ENCODE results near the gene TSHZ2. TPM values are rescaled to one million over a fixed set of nuclear protein-coding genes. Genes with fewer than 3 reads are reported as not detected.

The TSHZ2 gene
- total RNA-seq, 3 donors from 2014 or later (not counting 1 experiment from before 2014, with no cell fraction given): 1.8 to 1.9 TPM; not detected in 1

DNA sequence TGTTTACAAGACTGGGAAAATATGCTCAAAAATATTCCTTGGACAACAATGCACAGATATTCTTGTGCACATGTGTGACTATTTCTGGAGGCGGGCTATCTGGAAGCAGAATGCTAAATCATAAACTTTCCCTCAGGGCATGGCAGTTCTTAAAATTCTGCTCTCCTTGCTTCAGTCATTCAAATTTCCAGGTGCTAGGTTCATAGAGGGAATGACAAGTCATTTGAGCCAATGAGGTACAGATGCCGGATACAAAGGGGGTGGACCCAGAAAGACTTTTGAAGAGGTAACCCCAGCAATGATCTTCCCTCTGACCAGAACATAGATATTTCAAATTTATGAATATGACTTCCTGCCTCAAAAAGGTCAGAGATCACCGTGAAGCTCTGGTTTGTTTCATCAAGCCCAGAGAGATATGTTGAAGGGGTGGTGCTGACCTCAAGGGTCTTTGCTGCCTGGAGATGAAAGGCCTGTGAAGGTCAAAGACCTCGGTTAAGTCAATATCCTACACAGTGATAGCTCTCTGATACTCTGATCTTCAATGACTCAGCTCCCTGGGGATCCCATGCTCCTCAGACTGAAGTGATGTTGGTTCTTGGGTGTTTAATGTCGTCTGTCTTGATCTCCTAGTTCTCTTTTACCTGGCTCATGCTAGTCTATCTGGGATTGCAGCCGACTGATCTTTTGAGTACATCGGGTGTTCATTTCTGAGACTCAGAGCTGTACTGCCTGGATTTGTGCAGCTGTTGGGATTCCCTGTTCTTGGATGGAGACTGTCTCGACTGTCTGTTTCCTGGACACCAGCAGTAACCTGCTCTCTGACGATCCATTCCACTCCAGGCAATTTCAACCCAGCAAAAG is 47.5 kb upstream of the TSHZ2 start:
- Mint-ChIP-seq H3K27me3 (ENCODE audit: low read depth in 2 of 2) (peaks cover 8 to 9% of the 10 kb centered on the region in 2 donors), H3K4me1 (no peaks in the 10 kb centered on the region), H3K27ac (no peak overlapping the region), H3K4me3 (no peak overlapping the region), H3K36me3 (no peaks in the 10 kb centered on the region), H3K9me3 (peaks cover 0 to 2% of the 10 kb centered on the region in 2 donors)
- no peaks in the 10 kb centered on the region for H3K9me3 ChIP-seq (ENCODE audit: control insufficient read depth, insufficient read depth, low read length)
- ATAC-seq (no peak), DNase-seq (no peak)
- H3K4me3 ChIP-seq (ENCODE audit: low read length): no peak overlapping the region
- H3K27me3 ChIP-seq (ENCODE audit: control insufficient read depth, insufficient read depth, low read length): no peaks in the 10 kb centered on the region
- no peak overlapping the region for H3K27ac ChIP-seq (ENCODE audit: low read length)
- TF ChIP-seq, protein P1, sequence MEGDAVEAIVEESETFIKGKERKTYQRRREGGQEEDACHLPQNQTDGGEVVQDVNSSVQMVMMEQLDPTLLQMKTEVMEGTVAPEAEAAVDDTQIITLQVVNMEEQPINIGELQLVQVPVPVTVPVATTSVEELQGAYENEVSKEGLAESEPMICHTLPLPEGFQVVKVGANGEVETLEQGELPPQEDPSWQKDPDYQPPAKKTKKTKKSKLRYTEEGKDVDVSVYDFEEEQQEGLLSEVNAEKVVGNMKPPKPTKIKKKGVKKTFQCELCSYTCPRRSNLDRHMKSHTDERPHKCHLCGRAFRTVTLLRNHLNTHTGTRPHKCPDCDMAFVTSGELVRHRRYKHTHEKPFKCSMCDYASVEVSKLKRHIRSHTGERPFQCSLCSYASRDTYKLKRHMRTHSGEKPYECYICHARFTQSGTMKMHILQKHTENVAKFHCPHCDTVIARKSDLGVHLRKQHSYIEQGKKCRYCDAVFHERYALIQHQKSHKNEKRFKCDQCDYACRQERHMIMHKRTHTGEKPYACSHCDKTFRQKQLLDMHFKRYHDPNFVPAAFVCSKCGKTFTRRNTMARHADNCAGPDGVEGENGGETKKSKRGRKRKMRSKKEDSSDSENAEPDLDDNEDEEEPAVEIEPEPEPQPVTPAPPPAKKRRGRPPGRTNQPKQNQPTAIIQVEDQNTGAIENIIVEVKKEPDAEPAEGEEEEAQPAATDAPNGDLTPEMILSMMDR (IDR thresholded peaks at IDR 0.05): no peak
- intact Hi-C loops (cut with micrococcal nuclease): no loop called here
- H3K36me3 ChIP-seq (ENCODE audit: control insufficient read depth, insufficient read depth, low read length): no peaks in the 10 kb centered on the region
- 89% methylated on average over 9 of the region's 9 CpGs for WGBS (ENCODE audit: insufficient coverage)
- no peaks in the 10 kb centered on the region for H3K4me1 ChIP-seq (ENCODE audit: control insufficient read depth, insufficient read depth, low read length)

DNA sequence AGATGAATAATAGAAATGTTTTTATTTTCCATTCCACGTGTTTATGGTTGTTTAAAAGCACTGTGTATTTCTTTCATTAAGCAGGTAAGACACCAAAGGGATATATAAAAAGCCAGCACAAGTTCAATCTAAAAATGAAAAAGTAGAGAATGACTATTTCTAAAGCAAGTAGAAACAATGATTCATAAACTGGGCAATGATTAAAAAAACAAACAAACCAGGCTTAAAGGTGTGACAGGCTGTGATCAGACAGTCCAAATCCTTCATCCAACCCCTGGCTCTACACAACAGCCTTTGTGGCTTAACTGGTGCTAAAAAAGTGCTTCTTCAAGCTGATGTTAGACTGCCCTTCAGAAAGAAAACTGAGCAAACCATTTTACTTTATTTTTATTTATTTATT is 45.7 kb upstream of the TSHZ2 start:
- no peak overlapping the region for H3K4me3 ChIP-seq (ENCODE audit: low read length)
- TF ChIP-seq, protein P1 (IDR thresholded peaks at IDR 0.05): no peak
- H3K4me1 Mint-ChIP-seq: no peaks in the 10 kb centered on the region
- no CpG with 5 or more reads among the region's 1 CpG for WGBS (ENCODE audit: insufficient coverage)
- H3K9me3 Mint-ChIP-seq: peaks cover 0 to 2% of the 10 kb centered on the region in 2 donors
- no peaks in the 10 kb centered on the region for H3K36me3 Mint-ChIP-seq
- intact Hi-C loops (cut with micrococcal nuclease): no loop called here
- H3K27ac Mint-ChIP-seq: no peak overlapping the region
- no peak for DNase-seq
- H3K4me1 ChIP-seq (ENCODE audit: control insufficient read depth, insufficient read depth, low read length): no peaks in the 10 kb centered on the region
- H3K27ac ChIP-seq (ENCODE audit: low read length): no peak overlapping the region
- no peak overlapping the region for H3K4me3 Mint-ChIP-seq
- no peaks in the 10 kb centered on the region for H3K9me3 ChIP-seq (ENCODE audit: control insufficient read depth, insufficient read depth, low read length)
- no peak for ATAC-seq
- no peaks in the 10 kb centered on the region for H3K36me3 ChIP-seq (ENCODE audit: control insufficient read depth, insufficient read depth, low read length)
- no peaks in the 10 kb centered on the region for H3K27me3 ChIP-seq (ENCODE audit: control insufficient read depth, insufficient read depth, low read length)
- peaks cover 1 to 9% of the 10 kb centered on the region in 2 donors for H3K27me3 Mint-ChIP-seq (ENCODE audit: low read depth in 2 of 2)

DNA sequence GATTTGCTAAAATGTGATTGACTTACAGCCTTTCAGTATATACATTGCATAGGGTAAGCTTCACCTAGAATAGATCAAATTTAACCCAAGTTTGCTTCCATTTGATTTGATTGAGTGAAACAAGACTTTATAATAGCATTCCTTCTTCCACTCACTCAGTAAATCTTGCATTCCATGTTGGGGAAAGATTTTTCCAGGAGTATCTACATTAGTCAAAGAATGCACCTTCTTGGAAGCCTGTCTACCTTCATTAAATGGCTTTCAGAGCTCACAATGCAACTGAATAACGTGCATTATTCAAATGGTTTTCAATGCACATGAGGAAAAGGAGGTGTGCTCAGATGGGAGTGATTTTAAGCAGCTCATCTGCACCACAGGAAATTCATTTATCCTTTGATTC is 38.3 kb upstream of the TSHZ2 start:
- Mint-ChIP-seq H3K4me1 (no peaks in the 10 kb centered on the region), H3K27ac (no peak overlapping the region), H3K9me3 (peaks cover 0 to 2% of the 10 kb centered on the region in 2 donors), H3K4me3 (no peak overlapping the region), H3K27me3 (ENCODE audit: low read depth in 2 of 2) (peaks cover 7 to 10% of the 10 kb centered on the region in 2 donors), H3K36me3 (no peaks in the 10 kb centered on the region)
- Histone ChIP-seq H3K9me3 (ENCODE audit: control insufficient read depth, insufficient read depth, low read length) (no peaks in the 10 kb centered on the region), H3K27me3 (ENCODE audit: control insufficient read depth, insufficient read depth, low read length) (no peaks in the 10 kb centered on the region), H3K36me3 (ENCODE audit: control insufficient read depth, insufficient read depth, low read length) (no peaks in the 10 kb centered on the region), H3K27ac (ENCODE audit: low read length) (no peak overlapping the region), H3K4me1 (ENCODE audit: control insufficient read depth, insufficient read depth, low read length) (no peaks in the 10 kb centered on the region), H3K4me3 (ENCODE audit: low read length) (no peak overlapping the region)
- TF ChIP-seq, protein P1 (IDR thresholded peaks at IDR 0.05): no peak
- ATAC-seq: no peak
- DNase-seq: no peak
- intact Hi-C loops (cut with micrococcal nuclease): no loop called here
- WGBS (ENCODE audit: insufficient coverage): 43% methylated on average over 1 of the region's 1 CpG
